Brain microvascular endothelial cell (primary cell): ENCODE data around the gene E2F2.

ENCODE experiments used
- DNase-seq: peaks from one replicate; pipeline ENCODE4 v3.0.0-alpha.2; 2020
- H3K27ac ChIP-seq: fragments of 250-450 bp; sonication (Bioruptor Pico); 2 replicates; pipeline ENCODE4 v1.5.1; 2020; ENCODE audit warnings: mild to moderate bottlenecking, moderate library complexity
- H3K27me3 ChIP-seq: fragments of 250-450 bp; sonication (Bioruptor Pico); replicated peaks from 2 replicates; pipeline ENCODE4 v1.5.1; 2020; ENCODE audit warnings: mild to moderate bottlenecking
- H3K36me3 ChIP-seq: fragments of 250-450 bp; sonication (Bioruptor Pico); replicated peaks from 2 replicates; pipeline ENCODE4 v1.5.1; 2020; ENCODE audit warnings: mild to moderate bottlenecking
- H3K4me3 ChIP-seq: 2 replicates; pipeline ENCODE4 v1.5.1; 2011; ENCODE audit warnings: low read depth, mild to moderate bottlenecking, control low read depth, low read length, moderate library complexity
- in situ Hi-C: cut with HindIII; loops from 2 replicates; pipeline ENCODE4 v1.10.0; 2017; ENCODE audit warnings: low sequenced_read_pairs, low pct_ligation_motif_present
- TF ChIP-seq, protein P1 (sequence below): IDR thresholded peaks from 2 replicates; pipeline ENCODE4 v1.5.1; 2011; ENCODE audit warnings: low read depth, mild to moderate bottlenecking, moderate library complexity, low read length, control low read depth, inconsistent platforms; ENCODE audit errors: missing control alignments

The E2F2 gene

DNA sequence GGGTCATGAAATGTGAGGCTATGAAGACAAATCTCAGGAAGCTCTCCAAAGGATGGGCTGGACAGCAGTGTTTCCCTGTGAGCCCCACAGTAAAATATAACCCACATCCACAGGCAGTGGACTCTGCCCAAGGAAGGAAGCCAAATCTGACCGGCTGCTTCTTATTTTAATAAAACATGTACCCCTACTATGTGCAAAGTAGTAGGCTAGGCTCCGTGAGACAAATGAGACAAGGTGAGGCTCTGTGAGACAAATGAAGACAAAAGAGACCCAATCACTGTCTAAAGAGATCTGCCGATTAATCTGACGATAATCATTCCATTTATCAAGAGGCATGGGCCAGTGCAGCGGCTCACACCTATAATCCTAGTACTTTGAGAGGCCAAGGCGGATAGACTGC, 49.1 kb downstream of the E2F2 start:
- in situ Hi-C loops = no loop called here
- TF ChIP-seq, protein P1, sequence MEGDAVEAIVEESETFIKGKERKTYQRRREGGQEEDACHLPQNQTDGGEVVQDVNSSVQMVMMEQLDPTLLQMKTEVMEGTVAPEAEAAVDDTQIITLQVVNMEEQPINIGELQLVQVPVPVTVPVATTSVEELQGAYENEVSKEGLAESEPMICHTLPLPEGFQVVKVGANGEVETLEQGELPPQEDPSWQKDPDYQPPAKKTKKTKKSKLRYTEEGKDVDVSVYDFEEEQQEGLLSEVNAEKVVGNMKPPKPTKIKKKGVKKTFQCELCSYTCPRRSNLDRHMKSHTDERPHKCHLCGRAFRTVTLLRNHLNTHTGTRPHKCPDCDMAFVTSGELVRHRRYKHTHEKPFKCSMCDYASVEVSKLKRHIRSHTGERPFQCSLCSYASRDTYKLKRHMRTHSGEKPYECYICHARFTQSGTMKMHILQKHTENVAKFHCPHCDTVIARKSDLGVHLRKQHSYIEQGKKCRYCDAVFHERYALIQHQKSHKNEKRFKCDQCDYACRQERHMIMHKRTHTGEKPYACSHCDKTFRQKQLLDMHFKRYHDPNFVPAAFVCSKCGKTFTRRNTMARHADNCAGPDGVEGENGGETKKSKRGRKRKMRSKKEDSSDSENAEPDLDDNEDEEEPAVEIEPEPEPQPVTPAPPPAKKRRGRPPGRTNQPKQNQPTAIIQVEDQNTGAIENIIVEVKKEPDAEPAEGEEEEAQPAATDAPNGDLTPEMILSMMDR = no peak
- no peak for DNase-seq
- Histone ChIP-seq H3K36me3 (no peaks in the 10 kb centered on the region), H3K27me3 (no peaks in the 10 kb centered on the region), H3K27ac (no peak overlapping the region), H3K4me3 (no peak overlapping the region)

DNA sequence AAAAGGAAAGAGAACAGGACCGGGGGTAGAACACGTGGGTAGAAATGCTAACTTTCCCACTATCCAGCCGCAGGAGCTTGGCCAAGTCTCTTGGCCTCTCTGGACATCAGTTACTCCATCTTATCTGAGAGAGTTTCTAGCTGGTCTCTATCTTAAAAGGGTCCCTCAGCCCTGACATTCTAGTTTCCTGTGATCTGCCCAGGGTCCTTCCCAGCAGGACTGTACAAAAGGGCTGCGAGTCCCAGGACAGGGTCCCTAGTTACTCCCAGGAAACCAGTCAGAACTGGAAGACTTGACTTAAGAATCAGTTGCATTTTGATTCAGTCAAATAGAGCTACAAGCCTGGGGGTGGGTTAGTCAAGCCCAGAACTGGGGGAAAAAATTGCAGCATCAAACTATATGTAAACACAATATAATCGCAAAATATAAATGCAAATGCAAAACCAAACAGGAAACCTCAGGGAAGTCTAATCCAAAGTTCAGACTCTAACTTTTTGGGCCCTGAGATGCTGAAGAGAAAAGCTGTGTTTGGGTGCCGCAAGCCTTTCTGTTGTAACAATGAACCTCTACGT, 49.9 kb downstream of the E2F2 start:
- DNase-seq = no peak
- in situ Hi-C loops = no loop called here
- H3K27me3 ChIP-seq = no peaks in the 10 kb centered on the region
- H3K27ac ChIP-seq = no peak overlapping the region
- no peaks in the 10 kb centered on the region for H3K36me3 ChIP-seq
- TF ChIP-seq, protein P1 = no peak
- no peak overlapping the region for H3K4me3 ChIP-seq

DNA sequence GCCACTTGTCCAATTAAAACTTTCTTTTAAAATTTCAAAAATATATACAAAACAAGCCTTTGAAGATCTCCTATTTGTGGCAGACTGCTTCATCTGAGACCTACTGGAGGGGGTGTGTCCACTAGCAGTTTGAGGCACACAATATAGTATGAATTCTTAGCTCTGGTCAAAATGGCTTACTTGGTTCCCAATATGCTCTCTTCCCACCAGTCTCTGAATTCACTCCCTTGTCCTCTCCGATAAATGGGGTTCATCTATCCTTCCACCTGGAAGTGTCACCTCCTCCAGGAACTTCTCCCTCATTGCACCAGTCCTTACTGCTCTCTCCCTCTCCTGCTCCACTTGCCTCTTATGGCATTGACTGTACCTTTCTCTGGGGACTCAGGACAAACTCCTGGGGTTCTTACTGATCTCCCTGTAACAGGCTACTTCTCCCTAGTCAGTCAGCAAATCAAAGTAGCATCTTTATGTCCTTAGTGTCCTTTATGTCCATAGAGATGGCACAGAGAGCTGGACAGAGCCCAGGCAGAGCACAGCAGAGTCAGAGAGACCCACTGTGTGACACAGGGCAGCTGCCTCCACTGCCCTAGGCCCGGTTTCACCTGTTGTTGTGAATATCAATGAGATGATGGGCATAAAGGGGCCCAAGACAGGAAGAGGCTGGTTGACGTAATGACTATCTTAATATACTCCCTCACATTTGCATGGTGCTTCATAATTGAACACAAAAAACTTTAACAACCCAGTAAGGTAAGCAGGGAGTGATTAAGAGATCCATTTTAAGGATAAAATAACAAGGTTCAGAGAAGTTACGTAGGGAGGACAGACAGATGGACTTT, 50.6 kb downstream of the E2F2 start:
- no peaks in the 10 kb centered on the region for H3K36me3 ChIP-seq
- H3K4me3 ChIP-seq = no peak overlapping the region
- no peak for DNase-seq
- TF ChIP-seq, protein P1 = no peak
- in situ Hi-C loops = no loop called here
- no peak overlapping the region for H3K27ac ChIP-seq
- no peaks in the 10 kb centered on the region for H3K27me3 ChIP-seq

DNA sequence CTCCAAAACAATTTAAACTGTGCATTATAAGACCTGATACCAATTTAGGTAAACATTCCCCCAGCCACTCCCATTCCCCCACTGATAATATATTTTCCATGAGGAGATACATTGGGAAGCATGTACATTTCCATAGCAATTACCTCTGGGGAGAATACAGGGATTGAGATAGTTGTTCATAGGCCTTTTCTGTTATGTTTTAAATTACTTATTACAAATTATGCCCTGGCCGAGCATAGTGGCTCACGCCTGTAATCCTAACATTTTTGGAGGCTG, 51.4 kb downstream of the E2F2 start:
- H3K27ac ChIP-seq = no peak overlapping the region
- in situ Hi-C loops = no loop called here
- no peak overlapping the region for H3K4me3 ChIP-seq
- TF ChIP-seq, protein P1 = no peak
- no peak for DNase-seq
- H3K36me3 ChIP-seq = no peaks in the 10 kb centered on the region
- H3K27me3 ChIP-seq = no peaks in the 10 kb centered on the region

DNA sequence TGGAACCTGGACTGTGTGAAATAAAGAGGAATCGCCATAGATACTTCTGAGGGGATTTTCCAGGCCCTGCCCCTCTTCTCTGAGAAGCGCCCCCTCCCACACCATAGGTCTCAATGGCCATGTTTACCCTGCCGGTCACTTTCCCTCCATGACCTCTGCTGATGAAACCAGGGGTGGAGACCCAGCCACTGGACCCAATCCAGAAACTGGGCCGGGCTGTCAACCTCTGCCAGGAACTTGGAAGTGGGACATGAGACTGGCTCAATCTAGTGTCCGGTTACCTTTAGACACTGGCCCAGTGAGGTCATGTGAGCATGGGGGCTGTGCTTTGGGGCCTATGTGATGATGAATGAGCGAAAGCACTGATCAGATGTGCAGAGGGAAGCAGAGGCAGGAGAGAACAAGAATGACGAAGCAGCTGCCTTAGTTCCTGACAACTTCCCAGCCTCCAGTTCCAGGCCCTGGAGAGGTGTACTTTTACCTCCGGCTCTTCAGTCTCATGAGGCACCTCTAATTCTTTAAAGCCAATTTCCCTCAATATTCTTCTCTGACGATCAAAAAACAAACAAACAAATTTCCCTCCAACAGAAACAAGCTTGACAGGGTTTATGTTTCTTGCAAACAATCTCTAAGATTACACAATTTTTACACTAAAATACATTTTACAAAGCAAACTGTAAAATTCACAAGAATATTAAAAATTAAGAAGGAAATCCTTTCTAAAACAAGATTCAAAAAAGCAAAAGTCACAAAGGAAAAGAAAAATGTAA, 52.0 kb downstream of the E2F2 start:
- TF ChIP-seq, protein P1 = no peak
- peak; percentile 30 for DNase-seq
- in situ Hi-C loops = no loop called here

More for the DNA sequence above, 52.0 kb downstream of the E2F2 start:
- Histone ChIP-seq H3K4me3 (no peak overlapping the region), H3K27ac (no peak overlapping the region), H3K36me3 (no peaks in the 10 kb centered on the region), H3K27me3 (no peaks in the 10 kb centered on the region)
